Breast epithelium (tissue), 4 donors: Measurements from ENCODE around the gene SEPTIN8. TPM values are rescaled to one million over a fixed set of nuclear protein-coding genes. Genes with fewer than 3 reads are reported as not detected.

ENCODE experiments used
- DNase-seq, 2 donors: peaks; one replicate each; pipeline ENCODE4 v3.0.0-alpha.2; 2019; ENCODE audit warnings: low spot score in 2 of 2
- H3K27ac ChIP-seq, 2 donors: fragments of 200-600 bp; sonication (generic) in 1 of 2; one replicate each; pipeline ENCODE4 v1.5.1; 2016 to 2019; ENCODE audit warnings: mild to moderate bottlenecking in 1 of 2
- H3K27me3 ChIP-seq, 2 donors: fragments of 200-600 bp; sonication (generic) in 1 of 2; one replicate each; pipeline versions ENCODE4 v1.5.1 to v1.6.0; 2017 to 2019; ENCODE audit warnings: control low read depth in 1 of 2, mild to moderate bottlenecking in 1 of 2
- H3K36me3 ChIP-seq: fragments of 200-600 bp; one replicate; pipeline ENCODE4 v1.5.1; 2019
- H3K4me1 ChIP-seq, 2 donors: fragments of 200-600 bp; sonication (generic); one replicate each; pipeline ENCODE4 v1.5.1; 2016 to 2019; ENCODE audit warnings: control low read depth in 1 of 2
- H3K4me3 ChIP-seq, 3 donors: fragments of 200-600 bp; sonication (generic); 1 replicate in 2 of 3; 2 replicates in 1 of 3; pipeline ENCODE4 v1.5.1; 2016 to 2019; ENCODE audit warnings: mild to moderate bottlenecking in 3 of 3, moderate library complexity in 2 of 3
- H3K9me3 ChIP-seq, 2 donors: fragments of 200-600 bp; sonication (generic) in 1 of 2; one replicate each; pipeline ENCODE4 v1.5.1; 2016 to 2019; ENCODE audit warnings: control low read depth in 1 of 2
- POLR2A ChIP-seq: fragments of 450-650 bp; IDR thresholded peaks from one replicate; pipeline ENCODE4 v1.6.1; 2016; ENCODE audit warnings: antibody characterized with exemption, mild to moderate bottlenecking, moderate library complexity
- POLR2AphosphoS5 ChIP-seq, 3 donors: sonication (generic); formaldehyde crosslinking; IDR thresholded peaks; one replicate each; pipeline ENCODE4 v1.6.1; 2017; ENCODE audit warnings: antibody characterized with exemption in 3 of 3
- intact Hi-C: fragments of 100-400 bp; cut with DNase I; formaldehyde crosslinking; loops from one replicate; pipeline ENCODE4 v1.15.1; 2023; ENCODE audit warnings: low total_unique reads
- total RNA-seq, 3 donors: library from RNA; depleted of rRNA; stranded (reverse); fragments of >200 nt; gene quantifications; one replicate each; pipeline ENCODE4 v1.1.0, GENCODE V29; 2016
- TF ChIP-seq, protein P1 (sequence below), 3 donors: fragments of 450-650 bp; IDR thresholded peaks; one replicate each; pipeline ENCODE4 v1.5.1; 2016 to 2017; ENCODE audit warnings: antibody characterized with exemption in 3 of 3, mild to moderate bottlenecking in 3 of 3, moderate library complexity in 3 of 3

Gene SEPTIN8
- total RNA-seq, 3 donors from 2014 or later: 26.4 to 43.0 (median 40.0) TPM

DNA sequence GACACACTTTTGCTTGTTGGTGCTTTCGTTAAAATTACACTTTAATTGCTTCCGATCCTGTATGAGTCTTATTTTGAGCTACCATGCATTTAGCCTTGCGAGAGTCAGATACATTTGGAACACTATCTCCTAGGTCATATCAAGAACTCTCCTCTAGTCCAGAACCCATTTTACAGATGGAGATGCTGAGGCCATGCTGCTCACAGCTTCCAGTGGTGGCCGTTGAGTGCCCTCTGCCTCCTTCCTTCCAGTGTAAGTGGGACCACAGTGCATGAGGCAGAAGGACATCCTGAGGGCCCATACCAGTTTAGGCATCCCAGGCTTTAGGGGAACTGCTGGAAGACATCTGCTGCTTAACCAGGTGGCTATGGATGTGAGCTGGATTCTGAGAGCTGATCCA is 22.9 kb downstream of the SEPTIN8 start:
- Histone ChIP-seq H3K4me1 (no peaks in the 10 kb centered on the region), H3K27me3 (no peaks in the 10 kb centered on the region), H3K36me3 (no peaks in the 10 kb centered on the region), H3K27ac (no peak overlapping the region), H3K9me3 (no peaks in the 10 kb centered on the region), H3K4me3 (no peak overlapping the region)
- TF ChIP-seq POLR2A (no peak), POLR2AphosphoS5 (IDR thresholded peaks at IDR 0.05) (no peak)
- TF ChIP-seq, protein P1, sequence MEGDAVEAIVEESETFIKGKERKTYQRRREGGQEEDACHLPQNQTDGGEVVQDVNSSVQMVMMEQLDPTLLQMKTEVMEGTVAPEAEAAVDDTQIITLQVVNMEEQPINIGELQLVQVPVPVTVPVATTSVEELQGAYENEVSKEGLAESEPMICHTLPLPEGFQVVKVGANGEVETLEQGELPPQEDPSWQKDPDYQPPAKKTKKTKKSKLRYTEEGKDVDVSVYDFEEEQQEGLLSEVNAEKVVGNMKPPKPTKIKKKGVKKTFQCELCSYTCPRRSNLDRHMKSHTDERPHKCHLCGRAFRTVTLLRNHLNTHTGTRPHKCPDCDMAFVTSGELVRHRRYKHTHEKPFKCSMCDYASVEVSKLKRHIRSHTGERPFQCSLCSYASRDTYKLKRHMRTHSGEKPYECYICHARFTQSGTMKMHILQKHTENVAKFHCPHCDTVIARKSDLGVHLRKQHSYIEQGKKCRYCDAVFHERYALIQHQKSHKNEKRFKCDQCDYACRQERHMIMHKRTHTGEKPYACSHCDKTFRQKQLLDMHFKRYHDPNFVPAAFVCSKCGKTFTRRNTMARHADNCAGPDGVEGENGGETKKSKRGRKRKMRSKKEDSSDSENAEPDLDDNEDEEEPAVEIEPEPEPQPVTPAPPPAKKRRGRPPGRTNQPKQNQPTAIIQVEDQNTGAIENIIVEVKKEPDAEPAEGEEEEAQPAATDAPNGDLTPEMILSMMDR (IDR thresholded peaks at IDR 0.05): no peak
- intact Hi-C loops: no loop called here
- DNase-seq: no peak

GRCh38 chr5:132753135-132753987 is 23.7 kb downstream of the SEPTIN8 start:
- intact Hi-C loops: no loop called here
- Histone ChIP-seq H3K9me3 (no peaks in the 10 kb centered on the region), H3K36me3 (no peaks in the 10 kb centered on the region), H3K4me3 (no peak overlapping the region), H3K27me3 (no peaks in the 10 kb centered on the region), H3K27ac (no peak overlapping the region), H3K4me1 (no peaks in the 10 kb centered on the region)
- peak in 1 of 2 donors; percentile 50 for DNase-seq
- TF ChIP-seq POLR2A (no peak), POLR2AphosphoS5 (IDR thresholded peaks at IDR 0.05) (no peak)
- TF ChIP-seq, protein P1 (IDR thresholded peaks at IDR 0.05): no peak

DNA sequence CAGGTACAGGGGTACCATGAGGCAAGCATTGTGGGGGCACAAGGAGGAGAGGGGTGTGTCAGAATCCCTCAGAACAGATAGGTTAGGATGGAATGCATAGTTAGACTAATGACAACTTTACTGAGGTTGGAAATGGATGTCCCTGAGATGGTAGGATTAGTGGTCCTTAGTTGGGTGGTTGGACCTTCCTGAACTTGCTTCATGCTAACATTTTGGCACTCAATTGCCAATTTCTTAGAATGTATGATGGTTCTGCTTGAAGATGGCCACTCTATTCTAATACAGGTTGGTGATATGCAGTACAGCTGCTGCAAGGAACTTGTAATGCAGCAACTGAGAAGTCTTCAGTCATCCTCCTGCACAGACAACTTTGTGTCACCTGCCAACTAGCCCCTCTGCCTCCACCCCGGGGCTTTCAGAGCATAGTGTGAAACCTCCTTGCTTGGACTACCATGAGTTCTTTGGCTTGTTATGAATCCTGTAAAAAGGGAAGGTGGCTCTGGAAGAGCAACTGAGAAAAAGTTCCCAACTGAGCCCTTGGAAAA is 24.4 kb downstream of the SEPTIN8 start:
- H3K27me3 ChIP-seq: no peaks in the 10 kb centered on the region
- H3K27ac ChIP-seq: no peak overlapping the region
- no peaks in the 10 kb centered on the region for H3K4me1 ChIP-seq
- DNase-seq: peak in 1 of 2 donors; percentile 13
- no peak overlapping the region for H3K4me3 ChIP-seq
- TF ChIP-seq, protein P1 (IDR thresholded peaks at IDR 0.05): no peak
- no peak for TF ChIP-seq POLR2AphosphoS5 (IDR thresholded peaks at IDR 0.05)
- TF ChIP-seq POLR2A: no peak
- H3K9me3 ChIP-seq: no peaks in the 10 kb centered on the region
- intact Hi-C loops: no loop called here
- H3K36me3 ChIP-seq: no peaks in the 10 kb centered on the region

DNA sequence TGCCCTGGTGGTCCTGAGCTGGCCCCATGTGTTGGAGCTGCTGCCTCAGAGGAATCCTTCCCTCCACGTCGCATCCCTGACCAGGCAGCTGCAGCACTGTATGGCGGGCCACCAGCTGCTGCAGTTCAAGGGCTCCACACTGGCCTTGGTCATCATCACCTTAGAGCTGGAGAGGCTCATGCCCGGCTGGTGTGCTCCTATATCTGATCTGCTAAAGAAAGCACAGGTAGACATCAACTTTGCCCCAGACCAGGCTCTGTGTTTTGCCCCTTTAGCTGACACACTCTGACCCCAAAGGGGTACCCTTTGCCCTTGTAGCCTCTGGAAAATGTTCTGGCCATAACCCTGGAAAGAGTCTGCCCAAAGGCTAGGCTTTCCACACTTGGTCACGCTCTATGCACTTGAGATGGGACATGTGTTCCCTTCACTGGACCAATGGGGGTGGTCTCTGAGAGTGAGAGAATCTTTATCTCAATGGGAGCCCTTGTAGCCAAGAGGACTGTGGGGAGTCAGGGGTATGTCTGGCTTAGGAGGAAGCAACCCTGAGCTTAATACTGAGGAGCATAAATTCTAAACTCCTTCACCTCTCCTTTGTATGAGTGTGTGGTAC is 25.0 kb downstream of the SEPTIN8 start:
- intact Hi-C loops: no loop called here
- no peak for TF ChIP-seq POLR2A
- TF ChIP-seq POLR2AphosphoS5 (IDR thresholded peaks at IDR 0.05): no peak
- TF ChIP-seq, protein P1 (IDR thresholded peaks at IDR 0.05): no peak
- peak in 1 of 2 donors; percentile 13 for DNase-seq

DNA sequence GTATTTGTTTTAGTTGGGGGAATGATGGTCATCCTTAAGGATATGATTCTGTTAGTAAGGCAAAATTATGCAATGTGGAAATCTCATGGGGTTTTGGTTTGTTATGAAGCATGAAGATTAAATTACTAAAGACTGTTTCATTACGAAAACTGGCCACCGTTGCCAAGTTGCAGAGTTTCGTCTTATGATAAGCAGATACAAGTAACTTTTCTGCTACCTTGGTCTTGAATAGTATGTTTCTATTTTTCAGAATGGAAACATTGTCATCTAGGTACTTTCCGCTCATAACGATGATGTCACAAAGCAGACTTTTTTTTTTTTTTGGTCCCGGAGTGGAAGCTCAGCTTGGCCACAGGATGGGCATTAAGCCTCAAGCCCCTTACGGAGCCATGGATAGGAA is 25.6 kb downstream of the SEPTIN8 start:
- peak in 1 of 2 donors; percentile 45 for DNase-seq
- no peaks in the 10 kb centered on the region for H3K4me1 ChIP-seq
- no peak overlapping the region for H3K4me3 ChIP-seq
- intact Hi-C loops: no loop called here
- H3K27ac ChIP-seq: no peak overlapping the region
- H3K36me3 ChIP-seq: no peaks in the 10 kb centered on the region
- no peaks in the 10 kb centered on the region for H3K9me3 ChIP-seq
- TF ChIP-seq POLR2AphosphoS5 (IDR thresholded peaks at IDR 0.05) (no peak), POLR2A (no peak)
- TF ChIP-seq, protein P1 (IDR thresholded peaks at IDR 0.05): no peak
- no peaks in the 10 kb centered on the region for H3K27me3 ChIP-seq

More for the DNA sequence above, 25.0 kb downstream of the SEPTIN8 start:
- Histone ChIP-seq H3K4me1 (no peaks in the 10 kb centered on the region), H3K27me3 (no peaks in the 10 kb centered on the region), H3K27ac (no peak overlapping the region), H3K36me3 (no peaks in the 10 kb centered on the region), H3K4me3 (no peak overlapping the region), H3K9me3 (no peaks in the 10 kb centered on the region)
